MCF 10A (cell line): ENCODE results near the gene FGF18. TPM values are rescaled to one million over a fixed set of nuclear protein-coding genes. Genes with fewer than 3 reads are reported as not detected.

ENCODE experiments used
- BruUV-seq: library from RNA; stranded (reverse); fragments of 400-500 nt; replicated peaks from 2 replicates; lab custom pipeline; 2021; lab: Mats Ljungman, UMichigan
- CTCF ChIA-PET: fragments of 300-600 bp; sonication (Branson Sonifier 250); formaldehyde crosslinking; extraction: SDS; loops from one replicate; lab custom pipeline; 2021; ENCODE audit warnings: antibody characterized with exemption, inconsistent platforms; lab: Yijun Ruan, JAX
- POLR2A ChIA-PET: fragments of 300-600, 350-650 bp; sonication (Branson Sonifier 250); formaldehyde crosslinking; extraction: SDS; loops from one replicate; lab custom pipeline; 2020; ENCODE audit warnings: antibody characterized with exemption, inconsistent platforms; lab: Yijun Ruan, JAX
- DNase-seq: peaks from one replicate; pipeline ENCODE4 v3.0.0-alpha.2; 2018; ENCODE audit not compliant: unreplicated experiment
- H3K27ac Mint-ChIP-seq: one replicate; pipeline ENCODE4 v1.8.0; 2022; ENCODE audit warnings: mild to moderate bottlenecking, low read depth, mixed read lengths; ENCODE audit not compliant: unreplicated experiment
- H3K27me3 Mint-ChIP-seq: one replicate; pipeline ENCODE4 v1.8.0; 2022; ENCODE audit warnings: mixed read lengths; ENCODE audit not compliant: insufficient read depth, unreplicated experiment
- H3K36me3 Mint-ChIP-seq: one replicate; pipeline ENCODE4 v1.8.0; 2022; ENCODE audit warnings: mild to moderate bottlenecking, moderate library complexity, mixed read lengths; ENCODE audit not compliant: insufficient read depth, unreplicated experiment
- H3K4me1 Mint-ChIP-seq: one replicate; pipeline ENCODE4 v1.8.0; 2022; ENCODE audit warnings: mixed read lengths; ENCODE audit not compliant: insufficient read depth, unreplicated experiment
- H3K4me3 Mint-ChIP-seq: one replicate; pipeline ENCODE4 v1.8.0; 2022; ENCODE audit warnings: mild to moderate bottlenecking, moderate library complexity, mixed read lengths; ENCODE audit not compliant: unreplicated experiment
- H3K9me3 Mint-ChIP-seq: one replicate; pipeline ENCODE4 v1.8.0; 2022; ENCODE audit warnings: mixed read lengths; ENCODE audit not compliant: unreplicated experiment
- CTCF ChIP-seq: fragments of 200-600 bp; IDR thresholded peaks from one replicate; pipeline ENCODE4 v1.8.0; 2022; ENCODE audit warnings: antibody characterized with exemption, mild to moderate bottlenecking; ENCODE audit not compliant: unreplicated experiment
- intact Hi-C: fragments of 100-400 bp; cut with micrococcal nuclease; formaldehyde crosslinking; loops from 2 replicates; pipeline ENCODE4 v1.14.1; 2022
- total RNA-seq: library from RNA; stranded (reverse); gene quantifications from 2 replicates; pipeline ENCODE4 v1.2.3, GENCODE V29; 2022

FGF18 gene
- total RNA-seq, 1 experiment from 2014 or later, result not detected

GRCh38 chr5:171462136-171462927 lies 42.9 kb downstream of the FGF18 start:
- ChIA-PET POLR2A (interaction anchor here (0.7 kb wide), 1 partner anchor 748 kb away, joined by 3 read pairs; no protein-coding TSS in a partner anchor), CTCF (interaction anchor here (0.5 to 1.3 kb wide), 6 partner anchors 9 to 809 kb away, joined by 3 to 4 read pairs (median 3); no protein-coding TSS in a partner anchor)
- no peaks in the 10 kb centered on the region for H3K9me3 Mint-ChIP-seq
- peaks cover 36% of the 10 kb centered on the region for H3K27me3 Mint-ChIP-seq
- H3K27ac Mint-ChIP-seq, result no peak overlapping the region
- intact Hi-C loops, result no loop called here
- BruUV-seq, result no TSS peak
- no peak overlapping the region for H3K4me3 Mint-ChIP-seq
- H3K4me1 Mint-ChIP-seq, result no peaks in the 10 kb centered on the region
- DNase-seq, result no peak
- no peaks in the 10 kb centered on the region for H3K36me3 Mint-ChIP-seq
- TF ChIP-seq CTCF, result no peak

GRCh38 chr5:171462928-171463861 lies 43.7 kb downstream of the FGF18 start:
- TF ChIP-seq CTCF, result no peak
- Mint-ChIP-seq H3K4me3 (no peak overlapping the region), H3K27me3 (peaks cover 36% of the 10 kb centered on the region), H3K9me3 (no peaks in the 10 kb centered on the region), H3K36me3 (no peaks in the 10 kb centered on the region), H3K4me1 (no peaks in the 10 kb centered on the region), H3K27ac (no peak overlapping the region)
- no peak for DNase-seq
- ChIA-PET CTCF (interaction anchor here (0.7 to 1.3 kb wide), 4 partner anchors 10 to 383 kb away, joined by 3 to 4 read pairs (median 4); no protein-coding TSS in a partner anchor), POLR2A (interaction anchor here (0.7 to 0.9 kb wide), 3 partner anchors 9 to 747 kb away, joined by 3 to 5 read pairs (median 3); no protein-coding TSS in a partner anchor)
- no TSS peak for BruUV-seq
- intact Hi-C loops, result no loop called here

- intact Hi-C loops, result no loop called here
- H3K4me1 Mint-ChIP-seq, result no peaks in the 10 kb centered on the region
- ChIA-PET POLR2A (interaction anchor here (0.9 kb wide), 1 partner anchor 10 kb away, joined by 5 read pairs; no protein-coding TSS in a partner anchor), CTCF (interaction anchor here (0.7 kb wide), 1 partner anchor 19 kb away, joined by 4 read pairs; no protein-coding TSS in a partner anchor)
- peaks cover 34% of the 10 kb centered on the region for H3K27me3 Mint-ChIP-seq
- H3K27ac Mint-ChIP-seq, result no peak overlapping the region
- no peaks in the 10 kb centered on the region for H3K36me3 Mint-ChIP-seq
- no peak for DNase-seq
- H3K4me3 Mint-ChIP-seq, result no peak overlapping the region
- TSS peak; percentile 61 for BruUV-seq
- no peak for TF ChIP-seq CTCF
- H3K9me3 Mint-ChIP-seq, result no peaks in the 10 kb centered on the region
Measured at GRCh38 chr5:171463862-171464229, 44.4 kb downstream of the FGF18 start.

- Mint-ChIP-seq H3K36me3 (no peaks in the 10 kb centered on the region), H3K4me1 (no peaks in the 10 kb centered on the region), H3K27ac (no peak overlapping the region), H3K9me3 (no peaks in the 10 kb centered on the region), H3K4me3 (no peak overlapping the region), H3K27me3 (peaks cover 24% of the 10 kb centered on the region)
- ChIA-PET POLR2A (no interaction called here), CTCF (interaction anchor here (2.1 kb wide), 1 partner anchor 20 kb away, joined by 6 read pairs; no protein-coding TSS in a partner anchor)
- no peak for DNase-seq
- intact Hi-C loops, result no loop called here
- no TSS peak for BruUV-seq
- TF ChIP-seq CTCF, result no peak
Measured at GRCh38 chr5:171464829-171465228, 45.4 kb downstream of the FGF18 start.
